ENCODE measurements around the gene FGR. TPM values are rescaled to one million over a fixed set of nuclear protein-coding genes. Genes with fewer than 3 reads are reported as not detected.

Gene FGR
- total RNA-seq, 1 experiment from 2014 or later: not detected

GRCh38 chr1:27634177-27634984, 604 bp downstream of the FGR start:
- intact Hi-C loops (cut with micrococcal nuclease): no loop called here
- H3K4me1 ChIP-seq (ENCODE audit: control insufficient read depth in 1 of 2, insufficient read depth in 2 of 2, low read length in 2 of 2): peaks cover 0 to 6% of the 10 kb centered on the region in 2 experiments; a peak in 2 of 4 replicates
- no peaks in the 10 kb centered on the region for H3K79me2 ChIP-seq (ENCODE audit: insufficient read depth, low read length)
- POLR2A ChIA-PET: no interaction called here
- H3K27ac ChIP-seq (ENCODE audit: low read depth, low read length): no peak overlapping the region
- no peaks in the 10 kb centered on the region for H3K36me3 ChIP-seq (ENCODE audit: control insufficient read depth in 1 of 2, insufficient read depth in 2 of 2, low read length in 2 of 2)
- no peaks in the 10 kb centered on the region for H3K9me3 ChIP-seq (ENCODE audit: control insufficient read depth in 1 of 2, insufficient read depth in 1 of 2, low read depth in 1 of 2, low read length in 2 of 2)
- ATAC-seq (no peak), DNase-seq (ENCODE audit: low read depth, low spot score) (no peak)
- no peaks in the 10 kb centered on the region for H4K20me1 ChIP-seq (ENCODE audit: insufficient read depth)
- TF ChIP-seq YY1 (IDR thresholded peaks at IDR 0.05; ENCODE audit: extremely low read depth, insufficient replicate concordance, low read depth, low read length) (no peak), FOSL1 (IDR thresholded peaks at IDR 0.05; ENCODE audit: low read depth) (no peak), EGR1 (IDR thresholded peaks at IDR 0.05; ENCODE audit: low read depth) (no peak), MAX (IDR thresholded peaks at IDR 0.05) (no peak), EZH2phosphoT487 (IDR thresholded peaks at IDR 0.05; ENCODE audit: borderline replicate concordance) (no peak), ZFX (IDR thresholded peaks at IDR 0.05) (no peak), CTCF (IDR thresholded peaks at IDR 0.05 in 2 of 3, conservative IDR thresholded peaks at IDR 0.05 in 1 of 3; ENCODE audit: borderline replicate concordance in 1 of 3, insufficient read depth in 1 of 3, low read depth in 2 of 3, low read length in 2 of 3) (no peak), POLR2AphosphoS5 (IDR thresholded peaks at IDR 0.05; ENCODE audit: low read depth, low read length) (no peak), CBX3 (IDR thresholded peaks at IDR 0.05; ENCODE audit: low read depth) (no peak), ZBTB33 (IDR thresholded peaks at IDR 0.05; ENCODE audit: extremely low read depth, insufficient replicate concordance, low read length) (no peak)
- TF ChIP-seq, protein P1, sequence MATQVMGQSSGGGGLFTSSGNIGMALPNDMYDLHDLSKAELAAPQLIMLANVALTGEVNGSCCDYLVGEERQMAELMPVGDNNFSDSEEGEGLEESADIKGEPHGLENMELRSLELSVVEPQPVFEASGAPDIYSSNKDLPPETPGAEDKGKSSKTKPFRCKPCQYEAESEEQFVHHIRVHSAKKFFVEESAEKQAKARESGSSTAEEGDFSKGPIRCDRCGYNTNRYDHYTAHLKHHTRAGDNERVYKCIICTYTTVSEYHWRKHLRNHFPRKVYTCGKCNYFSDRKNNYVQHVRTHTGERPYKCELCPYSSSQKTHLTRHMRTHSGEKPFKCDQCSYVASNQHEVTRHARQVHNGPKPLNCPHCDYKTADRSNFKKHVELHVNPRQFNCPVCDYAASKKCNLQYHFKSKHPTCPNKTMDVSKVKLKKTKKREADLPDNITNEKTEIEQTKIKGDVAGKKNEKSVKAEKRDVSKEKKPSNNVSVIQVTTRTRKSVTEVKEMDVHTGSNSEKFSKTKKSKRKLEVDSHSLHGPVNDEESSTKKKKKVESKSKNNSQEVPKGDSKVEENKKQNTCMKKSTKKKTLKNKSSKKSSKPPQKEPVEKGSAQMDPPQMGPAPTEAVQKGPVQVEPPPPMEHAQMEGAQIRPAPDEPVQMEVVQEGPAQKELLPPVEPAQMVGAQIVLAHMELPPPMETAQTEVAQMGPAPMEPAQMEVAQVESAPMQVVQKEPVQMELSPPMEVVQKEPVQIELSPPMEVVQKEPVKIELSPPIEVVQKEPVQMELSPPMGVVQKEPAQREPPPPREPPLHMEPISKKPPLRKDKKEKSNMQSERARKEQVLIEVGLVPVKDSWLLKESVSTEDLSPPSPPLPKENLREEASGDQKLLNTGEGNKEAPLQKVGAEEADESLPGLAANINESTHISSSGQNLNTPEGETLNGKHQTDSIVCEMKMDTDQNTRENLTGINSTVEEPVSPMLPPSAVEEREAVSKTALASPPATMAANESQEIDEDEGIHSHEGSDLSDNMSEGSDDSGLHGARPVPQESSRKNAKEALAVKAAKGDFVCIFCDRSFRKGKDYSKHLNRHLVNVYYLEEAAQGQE (IDR thresholded peaks at IDR 0.05; ENCODE audit: low read depth): no peak
- CTCF ChIA-PET: no interaction called here
- H3K9ac ChIP-seq (ENCODE audit: low read length): no peak overlapping the region
- RAD21 ChIA-PET (ENCODE audit: low non-redundant PET in 1 of 2, low total read pairs in 2 of 2, uncharacterized antibody in 2 of 2, unreplicated experiment in 2 of 2): no interaction called here
- H2AFZ ChIP-seq (ENCODE audit: low read depth, low read length, poor library complexity, severe bottlenecking): no peak overlapping the region
- H3K4me2 ChIP-seq (ENCODE audit: low read length): no peak overlapping the region
- no peaks in the 10 kb centered on the region for H3K27me3 ChIP-seq (ENCODE audit: insufficient read depth, low read length)
- no peaks in the 10 kb centered on the region for H3K9me2 ChIP-seq (ENCODE audit: insufficient read depth)
- H3K4me3 ChIP-seq (replicated peaks in 1 of 2; ENCODE audit: low read depth in 1 of 2, low read length in 2 of 2): no peak overlapping the region
- BruUV-seq (replicated peaks): no TSS peak
